RWPE2 (cell line): Measurements from ENCODE around the gene CLTCL1.
"Not testable (repeated sequence)": the region's sequence is repeated elsewhere in the genome, so short reads cannot be mapped to it uniquely, and the experiment has no call there.

ENCODE experiments used
- ATAC-seq: fragments of 200-7000 bp; cut with Tn5 transposase; 3 replicates; pipeline ENCODE4 v1.9.1; 2021; ENCODE audit warnings: low read depth
- DNase-seq: peaks from one replicate; pipeline ENCODE4 v3.0.0-alpha.2; 2020; ENCODE audit warnings: low spot score
- H3K27ac ChIP-seq: fragments of 450-650 bp; 2 replicates; pipeline ENCODE4 v1.5.1; 2017; ENCODE audit warnings: mild to moderate bottlenecking; ENCODE audit not compliant: poor library complexity, severe bottlenecking
- H3K27me3 ChIP-seq: fragments of 250-450 bp; sonication (Bioruptor Pico); 2 replicates; pipeline ENCODE4 v1.5.1; 2021; ENCODE audit warnings: mild to moderate bottlenecking, moderate library complexity; ENCODE audit not compliant: insufficient read depth, poor library complexity, severe bottlenecking
- H3K36me3 ChIP-seq: fragments of 250-450 bp; sonication (Bioruptor Pico); 2 replicates; pipeline ENCODE4 v1.5.1; 2020; ENCODE audit warnings: low read depth, mild to moderate bottlenecking, moderate library complexity
- H3K4me1 ChIP-seq: fragments of 250-450 bp; sonication (Bioruptor Pico); 2 replicates; pipeline ENCODE4 v1.5.1; 2021; ENCODE audit warnings: mild to moderate bottlenecking, moderate library complexity; ENCODE audit not compliant: insufficient read depth, poor library complexity, severe bottlenecking
- H3K4me3 ChIP-seq: fragments of 250-450 bp; sonication (Bioruptor Pico); 2 replicates; pipeline ENCODE4 v1.5.1; 2021; ENCODE audit warnings: mild to moderate bottlenecking, moderate library complexity; ENCODE audit not compliant: severe bottlenecking
- H3K9me3 ChIP-seq: fragments of 250-450 bp; sonication (Bioruptor Pico); 2 replicates; pipeline ENCODE4 v1.5.1; 2021; ENCODE audit warnings: mild to moderate bottlenecking, moderate library complexity; ENCODE audit not compliant: severe bottlenecking
- CTCF ChIP-seq: fragments of 450-650 bp; IDR thresholded peaks from one replicate; pipeline ENCODE4 v1.5.1; 2017; ENCODE audit warnings: mild to moderate bottlenecking, moderate library complexity; ENCODE audit not compliant: poor library complexity, severe bottlenecking

The CLTCL1 gene

DNA sequence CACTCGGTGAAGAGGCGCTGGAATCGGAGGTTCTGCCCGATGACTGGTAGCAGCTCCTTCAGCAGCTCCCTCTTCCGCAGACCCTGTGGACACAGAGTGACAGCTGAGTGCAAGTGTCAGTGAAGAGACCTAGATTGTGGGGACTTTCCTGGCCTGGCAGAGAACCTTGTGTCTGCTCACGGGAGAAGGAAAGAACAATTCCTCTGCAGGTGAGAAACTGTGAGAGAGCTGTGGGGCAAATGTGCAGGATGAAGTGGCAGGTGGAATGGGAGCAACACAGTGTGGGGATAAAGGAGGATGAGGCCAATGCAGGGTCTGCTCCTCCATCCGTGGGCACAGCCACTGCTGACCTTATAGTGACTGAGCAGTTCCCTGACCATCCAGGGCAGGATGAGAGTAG, 40.0 kb upstream of the CLTCL1 start:
- no peaks in the 10 kb centered on the region for H3K27me3 ChIP-seq
- peaks cover 57% of the 10 kb centered on the region for H3K36me3 ChIP-seq
- no peaks in the 10 kb centered on the region for H3K4me1 ChIP-seq
- DNase-seq (no peak), ATAC-seq (no peak)
- H3K4me3 ChIP-seq: no peak overlapping the region
- no peak overlapping the region for H3K27ac ChIP-seq
- no peak for TF ChIP-seq CTCF
- peaks cover 8% of the 10 kb centered on the region for H3K9me3 ChIP-seq

DNA sequence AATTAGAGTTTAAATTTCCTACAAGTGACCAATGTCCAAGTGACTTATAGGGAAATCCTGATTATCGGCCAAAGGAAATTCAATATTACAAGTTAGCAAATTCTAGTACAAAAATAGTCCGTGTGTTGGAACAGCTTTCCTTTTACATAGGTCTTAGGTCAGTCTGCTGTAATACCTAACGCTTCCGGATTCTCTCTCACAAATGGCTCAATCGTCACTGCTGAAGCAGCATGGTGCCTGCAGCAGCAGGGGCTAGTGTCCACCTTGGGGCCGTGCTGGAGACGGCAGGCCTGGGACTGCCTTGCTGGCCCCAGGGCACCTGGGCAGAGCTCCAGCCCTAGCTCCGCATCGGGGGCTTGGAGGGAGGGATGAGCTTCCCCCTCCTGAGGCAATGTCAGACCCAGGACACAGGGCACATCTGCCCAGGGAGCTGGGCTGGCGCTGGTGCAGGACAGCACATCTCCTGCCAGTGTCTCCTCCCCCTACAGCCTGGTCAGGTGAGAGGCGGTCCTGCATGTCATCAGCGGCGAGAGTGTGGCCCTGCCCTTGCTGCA, 39.4 kb upstream of the CLTCL1 start:
- no peak overlapping the region for H3K27ac ChIP-seq
- no peak for DNase-seq
- no peaks in the 10 kb centered on the region for H3K4me1 ChIP-seq
- H3K36me3 ChIP-seq: peaks cover 51% of the 10 kb centered on the region
- H3K4me3 ChIP-seq: no peak overlapping the region
- H3K9me3 ChIP-seq: peaks cover 6% of the 10 kb centered on the region
- no peak for ATAC-seq
- H3K27me3 ChIP-seq: no peaks in the 10 kb centered on the region
- TF ChIP-seq CTCF: no peak

DNA sequence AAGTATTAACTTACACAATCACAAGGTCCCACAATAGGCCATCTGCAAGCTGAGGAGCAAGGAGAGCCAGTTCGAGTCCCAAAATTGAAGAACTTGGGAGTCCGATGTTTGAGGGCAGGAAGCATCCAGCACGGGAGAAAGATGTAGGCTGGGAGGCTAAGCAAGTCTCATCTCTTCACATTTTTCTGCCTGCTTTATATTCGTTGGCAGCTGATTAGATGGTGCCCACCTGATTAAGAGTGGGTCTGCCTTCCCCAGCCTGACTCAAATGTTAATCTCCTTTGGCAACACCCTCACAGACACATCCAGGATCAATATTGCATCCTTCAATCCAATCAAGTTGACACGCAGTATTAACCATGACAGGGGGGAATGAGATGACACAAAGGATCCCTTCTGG, 38.7 kb upstream of the CLTCL1 start:
- H3K9me3 ChIP-seq, H3K4me3 ChIP-seq, H3K27me3 ChIP-seq, DNase-seq, ATAC-seq, H3K4me1 ChIP-seq, H3K27ac ChIP-seq: not testable (repeated sequence)
- H3K36me3 ChIP-seq: peaks cover 44% of the 10 kb centered on the region

DNA sequence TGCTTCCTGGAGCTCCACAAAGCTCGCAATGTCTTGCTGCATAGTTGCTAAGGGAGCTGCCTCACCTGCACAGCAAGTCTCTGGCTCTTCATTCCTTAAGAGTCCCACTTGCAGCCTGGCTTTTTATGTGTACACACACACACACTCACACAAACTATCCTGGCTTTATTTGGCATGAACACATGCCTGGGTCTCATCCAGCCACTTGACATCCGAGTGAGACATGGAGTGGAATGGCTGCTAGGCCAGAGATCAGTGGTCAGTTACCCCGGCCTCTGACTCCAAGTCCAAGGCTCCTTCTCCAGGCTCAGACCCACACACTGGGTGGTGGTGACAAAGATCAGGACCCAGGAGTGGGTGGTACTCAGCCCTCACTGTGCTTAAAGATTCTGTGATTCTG, 37.9 kb upstream of the CLTCL1 start:
- DNase-seq: no peak
- Histone ChIP-seq H3K9me3 (no peaks in the 10 kb centered on the region), H3K27ac (no peak overlapping the region), H3K36me3 (peaks cover 36% of the 10 kb centered on the region), H3K27me3 (no peaks in the 10 kb centered on the region), H3K4me1 (no peaks in the 10 kb centered on the region), H3K4me3 (no peak overlapping the region)
- no peak for TF ChIP-seq CTCF
- no peak for ATAC-seq

DNA sequence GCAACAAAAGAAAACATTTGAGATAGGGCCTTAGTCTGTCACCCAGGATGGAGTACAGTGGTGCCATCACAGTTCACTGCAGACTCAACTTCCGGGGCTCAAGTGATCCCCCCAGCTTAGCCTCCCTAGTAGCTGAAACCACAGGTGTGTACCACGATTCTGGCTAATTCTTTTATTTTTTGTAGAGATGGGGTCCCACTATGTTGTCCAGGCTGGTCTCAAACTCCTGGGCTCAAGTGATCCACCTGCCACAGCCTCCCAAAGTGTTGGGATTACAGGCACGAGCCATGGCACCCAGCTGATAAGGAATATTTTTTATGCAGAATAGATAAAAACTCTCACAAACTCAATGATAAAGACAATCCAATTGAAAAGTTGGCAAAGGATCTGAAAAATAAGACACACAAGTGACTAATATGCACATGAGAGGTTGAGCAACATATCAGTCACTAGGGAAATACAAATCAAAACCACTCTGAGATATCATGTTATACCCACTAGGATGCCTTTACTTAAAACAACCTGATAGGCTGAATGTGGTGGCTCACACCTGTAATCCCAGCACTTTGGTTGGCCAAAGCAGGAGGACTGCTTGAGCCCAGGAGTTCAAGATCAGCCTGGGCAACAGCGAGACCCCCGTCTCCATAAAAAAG, 33.9 kb upstream of the CLTCL1 start:
- peaks cover 2% of the 10 kb centered on the region for H3K9me3 ChIP-seq
- DNase-seq (no peak), ATAC-seq (peak; percentile 46; the same call in 1 of the 3 replicates)
- TF ChIP-seq CTCF: no peak
- no peak overlapping the region for H3K27ac ChIP-seq
- no peak overlapping the region for H3K4me3 ChIP-seq
- H3K36me3 ChIP-seq: peaks cover 14% of the 10 kb centered on the region
- no peaks in the 10 kb centered on the region for H3K27me3 ChIP-seq
- H3K4me1 ChIP-seq: no peaks in the 10 kb centered on the region

- not testable (repeated sequence) for H3K9me3 ChIP-seq, H3K27me3 ChIP-seq, H3K4me1 ChIP-seq, H3K4me3 ChIP-seq, H3K27ac ChIP-seq, ATAC-seq, H3K36me3 ChIP-seq, DNase-seq
These were observed 31.9 kb upstream of the CLTCL1 start for GRCh38 chr22:19323420-19323819.
